Pancreas (tissue), 10 donors: Measurements from ENCODE around the gene ZBTB46. TPM values are rescaled to one million over a fixed set of nuclear protein-coding genes. Genes with fewer than 3 reads are reported as not detected.
A peak's percentile ranks its signal among the peaks of the same experiment; 100 is the strongest.
"Not testable (repeated sequence)": the region's sequence is repeated elsewhere in the genome, so short reads cannot be mapped to it uniquely, and the experiment has no call there.

ENCODE experiments used
- ATAC-seq, 4 donors: fragments of 200-7000 bp; cut with Tn5 transposase; one replicate each; pipeline versions ENCODE4 v1.8.0 to v1.9.1; 2020; ENCODE audit warnings: mild to moderate bottlenecking in 4 of 4, moderate library complexity in 4 of 4
- DNase-seq, 6 donors: peaks; one replicate each; pipeline ENCODE4 v3.0.0-alpha.2; 2020
- FAIRE-seq: peaks from 2 replicates; lab custom pipeline; 2012; peaks lifted over from hg19 to GRCh38; lab: Jason Lieb, UNC
- H3K27ac ChIP-seq, 4 donors: fragments of 200-600 bp; sonication (generic); 1 replicate in 3 of 4; 2 replicates in 1 of 4; pipeline versions ENCODE4 v1.5.0 to v1.8.0; 2020
- H3K27me3 ChIP-seq, 4 donors: fragments of 200-600 bp; one replicate each; pipeline ENCODE4 v1.8.0; 2021
- H3K36me3 ChIP-seq, 3 donors: fragments of 200-600 bp; sonication (generic) in 1 of 3; one replicate each; pipeline versions ENCODE4 v1.5.0 to v1.8.0; 2020 to 2021
- H3K4me1 ChIP-seq, 3 donors: fragments of 200-600 bp; one replicate each; pipeline ENCODE4 v1.8.0; 2021
- H3K4me3 ChIP-seq, 4 donors: fragments of 200-600 bp; sonication (generic) in 2 of 4; one replicate each; pipeline versions ENCODE4 v1.5.0 to v1.8.0; 2020 to 2021
- H3K9me3 ChIP-seq, 4 donors: fragments of 200-600 bp; one replicate each; pipeline ENCODE4 v1.8.0; 2021
- CTCF ChIP-seq, 4 donors: fragments of 200-600 bp; sonication (generic) in 3 of 4; IDR thresholded peaks; one replicate each; pipeline versions ENCODE4 v1.5.0 to v1.8.0; 2021; ENCODE audit warnings: antibody characterized with exemption in 4 of 4
- WGBS, 2 donors: extraction: QIAGEN DNeasy Blood & Tissue Kit; methylation state at CpG; one replicate each; pipeline ENCODE4 v1.1.7; 2013; 5-methylcytosine and 5-hydroxymethylcytosine counted together
- intact Hi-C, 3 donors: fragments of 100-400 bp; cut with DNase I; formaldehyde crosslinking; loops; one replicate each; pipeline versions ENCODE4 v1.11.1 to v1.14.2; 2022
- polyA plus RNA-seq, 2 donors: library from polyadenylated mRNA; stranded (reverse); fragments of 200-250 nt; gene quantifications; one replicate each; pipeline ENCODE4 v1.2.3, GENCODE V29; 2013
- total RNA-seq, 6 donors: library from RNA; stranded (reverse); fragmentation: NEBNext Ultra II Directional in 4 of 6; extraction: Animal tissue kit (Norgen Biotek cat#: 25700) in 4 of 6; gene quantifications; one replicate each; pipeline versions ENCODE4 v1.2.1 to v1.2.4, GENCODE V29; 2021 to 2023
- donor health status: healthy with polysubstance abuse.
- donor health status: DM: no; HTN: no; CAD: no; lungs with moderate emphysema.
- donor health status: DM: no; HTN: no; CAD: no.
- donor health status: control.
- donor health status: control.
- donor health status: Bipolar disorder and iron deficiency.
- donor health status: DM: yes; HTN: yes; CAD: no.
- donor health status: DM: no; HTN: no; CAD: no.
- donor health status: DM: no; HTN: no; CAD: no.
- donor health status: DM: yes; HTN: yes; CAD: no.

ZBTB46 gene
- total and polyA plus RNA-seq, 8 donors = 2.2 to 7.4 (median 3.0) TPM

GRCh38 chr20:63856098-63856511, 25.0 kb upstream of the ZBTB46 start:
- ATAC-seq (no peak), FAIRE-seq (no peak), DNase-seq (no peak)
- Histone ChIP-seq H3K27ac (no peak overlapping the region), H3K4me1 (peaks cover 0 to 3% (median 0%) of the 10 kb centered on the region in 3 donors), H3K4me3 (no peak overlapping the region), H3K27me3 (peaks cover 0 to 5% (median 0%) of the 10 kb centered on the region in 4 donors), H3K9me3 (no peaks in the 10 kb centered on the region), H3K36me3 (no peaks in the 10 kb centered on the region)
- WGBS, 2 donors = 27 to 29% methylated on average over 22 of the region's 22 CpGs
- TF ChIP-seq CTCF (IDR thresholded peaks at IDR 0.05) = no peak
- intact Hi-C loops = no loop called here

GRCh38 chr20:63855363-63856097, 24.5 kb upstream of the ZBTB46 start:
- Histone ChIP-seq H3K27me3 (peaks cover 0 to 5% (median 0%) of the 10 kb centered on the region in 4 donors), H3K4me3 (no peak overlapping the region), H3K36me3 (no peaks in the 10 kb centered on the region), H3K9me3 (no peaks in the 10 kb centered on the region), H3K4me1 (peaks cover 0 to 3% (median 0%) of the 10 kb centered on the region in 3 donors), H3K27ac (no peak overlapping the region)
- intact Hi-C loops = no loop called here
- TF ChIP-seq CTCF (IDR thresholded peaks at IDR 0.05) = no peak
- DNase-seq (no peak), ATAC-seq (peak in 2 of 4 donors; percentile 4), FAIRE-seq (no peak)
- 7 to 9% methylated on average over 32 to 36 of the region's 36 CpGs for WGBS, 2 donors

- 4 to 6% methylated on average over 23 to 26 of the region's 26 CpGs for WGBS, 2 donors
- Histone ChIP-seq H3K4me1 (peaks cover 0 to 3% (median 0%) of the 10 kb centered on the region in 3 donors), H3K27ac (peak overlapping the region in 2 of 4 donors; percentile 33 to 65), H3K36me3 (no peaks in the 10 kb centered on the region), H3K9me3 (no peaks in the 10 kb centered on the region), H3K27me3 (peaks cover 0 to 5% (median 0%) of the 10 kb centered on the region in 4 donors), H3K4me3 (no peak overlapping the region)
- no peak for TF ChIP-seq CTCF (IDR thresholded peaks at IDR 0.05)
- peak in 1 of 6 donors; percentile 33 for DNase-seq
- intact Hi-C loops = no loop called here
- peak in 3 of 4 donors; percentile 6 to 17 (median 14) for ATAC-seq
- no peak for FAIRE-seq
Measured at GRCh38 chr20:63854766-63855362, 23.8 kb upstream of the ZBTB46 start.

GRCh38 chr20:63854069-63854765, 23.2 kb upstream of the ZBTB46 start:
- peaks cover 0 to 3% (median 0%) of the 10 kb centered on the region in 3 donors for H3K4me1 ChIP-seq
- FAIRE-seq = no peak
- intact Hi-C loops = no loop called here
- DNase-seq = peak in 1 of 6 donors; percentile 41
- no peak for TF ChIP-seq CTCF (IDR thresholded peaks at IDR 0.05)
- ATAC-seq = peak in 2 of 4 donors; percentile 52 to 70
- H3K4me3 ChIP-seq = no peak overlapping the region
- no peaks in the 10 kb centered on the region for H3K36me3 ChIP-seq
- no peaks in the 10 kb centered on the region for H3K9me3 ChIP-seq
- WGBS, 2 donors = 35 to 39% methylated on average over 16 to 17 of the region's 17 CpGs
- peak overlapping the region in 3 of 4 donors; percentile 33 to 65 (median 47) for H3K27ac ChIP-seq
- H3K27me3 ChIP-seq = peaks cover 0 to 5% (median 0%) of the 10 kb centered on the region in 4 donors

- ATAC-seq, intact Hi-C loops, H3K36me3 ChIP-seq, FAIRE-seq, H3K4me1 ChIP-seq, H3K27me3 ChIP-seq, DNase-seq, H3K4me3 ChIP-seq, H3K9me3 ChIP-seq: not testable (repeated sequence)
- 75 to 87% methylated on average over 4 of the region's 4 CpGs for WGBS, 2 donors
- H3K27ac ChIP-seq = peak overlapping the region in 1 of 4 donors; percentile 65
Measured at GRCh38 chr20:63853733-63854068, 22.6 kb upstream of the ZBTB46 start.

- FAIRE-seq, ATAC-seq, H3K4me3 ChIP-seq, intact Hi-C loops, H3K27ac ChIP-seq, DNase-seq, H3K36me3 ChIP-seq, H3K27me3 ChIP-seq, H3K9me3 ChIP-seq, H3K4me1 ChIP-seq: not testable (repeated sequence)
- WGBS, 2 donors = 68 to 78% methylated on average over 14 of the region's 14 CpGs
Measured at GRCh38 chr20:63851548-63851943, 20.5 kb upstream of the ZBTB46 start.
